ENCODE results near the gene MYO3B.

Gene MYO3B

GRCh38 chr2:170177950-170178781, at the start of gene MYO3B:
TSS of gene MYO3B (plus strand) at chr2:170178147. CDS start at chr2:170178288, 141 bp downstream.
- DNase-seq, result no peak

DNA sequence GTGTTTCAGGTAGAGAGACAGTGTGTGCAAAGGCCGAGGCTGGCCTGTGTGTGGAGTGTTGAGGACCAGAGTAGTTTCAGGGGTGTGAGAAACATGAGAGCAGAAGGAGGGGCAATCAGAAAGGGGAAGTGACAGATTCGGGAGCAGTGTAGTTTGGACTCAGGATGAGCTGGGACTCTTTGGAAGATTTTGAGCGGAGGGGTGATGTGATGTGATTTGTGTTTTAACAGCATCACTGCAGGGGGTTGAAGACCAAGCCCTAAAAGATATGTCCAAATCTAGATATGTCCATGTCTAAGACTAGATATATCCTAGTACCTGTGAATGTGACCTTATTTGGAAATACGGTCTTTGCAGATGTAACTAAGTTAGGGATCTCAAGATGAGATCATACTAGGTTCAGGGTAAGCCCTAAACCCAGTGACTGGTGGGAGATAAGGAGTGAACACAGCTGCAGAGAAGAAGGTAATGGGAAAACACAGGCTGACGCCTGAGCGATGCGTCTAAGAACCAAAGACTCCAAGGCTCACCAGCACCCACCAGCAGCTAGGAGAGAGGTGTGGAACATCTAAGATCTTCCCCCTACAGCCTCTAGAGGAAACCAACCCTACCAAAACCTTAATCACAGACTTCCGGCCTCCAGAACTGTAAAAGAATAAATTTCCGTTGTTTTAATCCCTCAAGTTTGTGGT, 38.5 kb upstream of the MYO3B start:
- no peak for DNase-seq

- no peak for DNase-seq
Observed at GRCh38 chr2:170140561-170140960, 37.4 kb upstream of the MYO3B start.

DNA sequence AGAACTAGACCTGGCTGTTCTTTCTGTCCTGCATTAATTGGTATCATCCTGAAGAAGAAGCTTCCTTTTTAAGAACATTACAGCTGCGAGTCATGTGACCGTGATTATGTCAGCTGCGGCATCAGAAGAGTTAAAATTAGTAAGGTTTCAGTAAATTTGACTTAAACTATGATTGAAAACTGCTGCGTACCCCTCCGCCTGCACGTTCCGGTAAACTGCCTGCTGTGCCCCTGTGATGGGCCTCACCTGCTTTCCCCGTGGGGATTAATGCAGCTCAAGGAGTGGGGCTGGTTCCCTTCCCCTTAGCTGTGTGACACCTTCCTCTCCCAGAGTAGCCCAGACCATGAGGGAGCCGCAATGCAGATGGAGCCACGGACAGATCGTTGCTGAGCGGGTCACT, 36.1 kb upstream of the MYO3B start:
- no peak for DNase-seq

DNA sequence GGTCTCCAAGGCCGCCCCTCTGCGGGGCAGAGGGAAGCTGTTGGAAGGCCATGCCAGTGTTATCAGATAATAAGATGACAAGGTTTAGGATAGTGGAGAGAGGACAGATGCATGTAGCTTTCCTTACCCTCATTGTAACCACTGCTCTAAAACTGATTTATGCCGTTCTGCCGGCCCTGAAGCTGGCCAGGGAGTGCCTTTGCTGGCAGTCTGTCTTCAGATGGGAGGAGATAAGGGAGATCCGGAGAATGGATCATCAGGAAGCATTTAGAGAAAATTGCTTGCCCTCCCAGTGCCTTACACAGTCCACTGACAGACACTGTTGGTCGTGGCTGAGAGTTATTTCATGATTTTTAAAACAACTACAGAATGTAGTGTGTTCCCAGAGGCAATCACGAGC, 35.4 kb upstream of the MYO3B start:
- DNase-seq, result no peak

GRCh38 chr2:170143045-170143717, 34.8 kb upstream of the MYO3B start:
- no peak for DNase-seq

- DNase-seq, result no peak
Observed at GRCh38 chr2:170144761-170145160, 33.2 kb upstream of the MYO3B start.

DNA sequence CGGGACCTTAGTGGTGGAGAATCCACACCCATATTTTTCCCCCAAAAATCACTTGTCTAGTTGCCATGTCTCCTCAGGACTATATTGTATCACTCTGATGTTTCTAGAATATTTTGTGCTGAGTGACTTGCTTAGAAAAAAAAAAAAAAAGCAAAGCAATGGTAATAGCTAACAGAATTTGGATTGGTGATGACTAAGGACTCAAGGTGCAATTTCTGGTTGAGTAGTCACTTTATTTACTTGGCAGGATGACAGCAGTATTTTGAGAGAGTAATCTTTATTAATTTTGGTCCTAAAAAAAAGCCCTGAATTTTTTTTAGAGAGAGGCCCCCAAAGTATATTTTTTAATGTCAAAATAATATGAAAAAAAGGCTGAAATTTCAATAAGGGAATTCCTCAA, 32.8 kb upstream of the MYO3B start:
- no peak for DNase-seq

- no peak for DNase-seq
Observed at GRCh38 chr2:170145675-170146432, 32.1 kb upstream of the MYO3B start.

DNA sequence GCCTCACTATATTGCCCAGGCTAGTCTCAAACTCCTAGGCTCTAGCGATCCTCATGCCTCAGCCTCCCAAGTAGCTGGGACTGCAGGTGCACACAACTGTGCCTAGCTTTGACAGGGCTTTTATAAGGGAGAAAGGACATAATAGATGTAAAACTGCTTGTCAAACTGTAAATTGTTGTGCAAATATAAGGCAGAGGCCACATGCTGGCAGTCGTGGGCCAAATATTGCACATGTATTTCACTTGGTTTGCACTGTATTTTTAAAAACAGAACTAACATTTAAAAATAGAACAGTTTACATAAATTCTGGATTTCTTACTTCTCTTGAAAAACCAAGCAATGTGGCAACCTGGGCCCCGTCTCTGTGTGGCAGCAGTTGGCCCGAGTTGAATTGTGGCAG, 31.2 kb upstream of the MYO3B start:
- no peak for DNase-seq

- no peak for DNase-seq
Observed at GRCh38 chr2:170147576-170147975, 30.4 kb upstream of the MYO3B start.

- DNase-seq, result no peak
Observed at GRCh38 chr2:170148161-170148560, 29.8 kb upstream of the MYO3B start.

- no peak for DNase-seq
Observed at GRCh38 chr2:170152421-170152820, 25.5 kb upstream of the MYO3B start.

DNA sequence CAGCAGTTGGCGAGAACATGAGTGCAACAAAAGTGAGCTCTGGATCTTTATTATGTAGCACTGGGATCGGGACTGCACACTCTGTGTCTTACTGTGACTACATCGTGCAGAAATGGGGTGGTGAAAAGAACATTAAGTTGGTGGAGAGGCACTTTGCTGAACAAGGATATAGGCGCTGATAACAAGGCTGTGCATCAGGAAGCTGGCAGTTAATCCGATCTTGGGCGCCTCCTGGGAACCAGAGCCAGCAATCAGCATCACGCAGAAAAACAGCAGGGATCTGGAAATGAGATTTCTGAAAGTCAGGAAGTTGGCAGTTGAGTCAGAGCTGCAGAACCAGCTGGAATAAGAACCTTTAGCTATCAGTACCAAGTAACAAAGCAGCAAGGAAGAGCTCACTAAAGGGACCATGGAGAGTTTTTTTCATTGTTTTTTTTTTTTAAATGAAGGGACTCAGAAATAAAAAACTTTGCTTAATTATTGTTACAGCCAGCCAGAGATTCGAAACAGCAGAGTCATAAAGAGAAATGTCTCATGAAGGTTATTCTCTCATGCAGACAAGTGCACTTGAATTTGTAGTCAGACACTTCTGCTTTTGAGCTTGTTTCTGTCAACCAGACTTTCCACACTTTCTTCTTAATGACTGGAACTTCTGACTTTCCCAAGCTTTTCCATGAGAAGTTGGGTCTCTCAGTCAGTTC, 22.8 kb upstream of the MYO3B start:
- no peak for DNase-seq

- DNase-seq, result no peak
Observed at GRCh38 chr2:170155723-170156253, 22.2 kb upstream of the MYO3B start.

- no peak for DNase-seq
Observed at GRCh38 chr2:170156592-170156991, 21.4 kb upstream of the MYO3B start.

- no peak for DNase-seq
Observed at GRCh38 chr2:170157025-170157684, 20.8 kb upstream of the MYO3B start.

DNA sequence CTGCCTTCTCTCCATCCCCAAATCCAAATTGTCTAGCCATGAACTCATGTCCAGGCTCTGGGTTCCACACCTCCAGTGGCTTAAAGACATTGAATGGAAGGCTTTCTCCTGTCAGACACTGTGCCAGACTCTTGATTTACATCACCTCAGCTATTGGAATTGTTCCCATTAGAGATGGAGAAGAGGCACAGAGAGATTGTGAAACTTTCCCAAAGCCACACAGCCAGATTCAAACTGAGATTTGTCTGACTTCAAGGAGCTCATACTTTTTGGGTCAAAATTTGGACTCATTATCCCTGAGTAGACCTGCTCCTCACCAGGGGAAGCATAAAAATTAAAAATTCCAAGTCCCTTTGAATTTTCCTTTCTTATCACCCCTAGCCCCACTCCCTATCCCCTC, 18.9 kb upstream of the MYO3B start:
- DNase-seq, result no peak

DNA sequence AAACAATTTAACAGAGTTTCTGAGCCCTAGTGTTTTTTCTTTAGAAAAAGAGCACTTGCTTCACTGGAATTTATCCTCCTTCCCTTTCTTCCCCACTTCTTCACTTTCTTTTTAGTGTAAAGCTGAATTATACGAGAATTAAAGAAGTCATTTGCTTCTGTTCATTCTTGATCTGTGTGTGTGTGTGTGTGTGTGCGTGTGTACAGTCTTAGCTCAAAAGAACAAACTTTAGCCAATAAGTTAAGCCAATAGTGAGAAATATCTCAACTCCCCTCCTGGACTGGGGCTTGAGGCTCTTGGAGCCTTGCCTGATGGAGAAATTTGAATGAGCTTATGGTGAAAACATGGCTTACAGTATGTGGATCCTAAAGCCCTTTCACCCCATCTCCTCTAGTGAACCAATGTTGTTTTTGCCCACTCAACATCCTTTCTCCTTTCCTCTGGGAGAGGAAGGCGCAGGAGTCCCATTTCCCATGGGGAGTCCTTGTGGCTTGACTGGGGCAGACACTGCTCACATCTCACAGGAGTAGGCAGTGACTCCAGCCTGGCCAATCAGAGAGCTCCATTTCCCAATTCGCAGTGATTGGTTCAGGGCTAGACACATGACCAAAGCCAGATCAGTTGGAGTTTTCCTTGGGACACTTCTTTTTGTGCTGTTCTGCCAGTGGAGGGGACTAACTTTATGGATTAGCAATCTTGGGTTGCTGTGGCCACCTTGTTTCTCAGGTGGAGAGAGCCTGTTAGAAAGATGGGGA, 16.3 kb upstream of the MYO3B start:
- DNase-seq, result no peak

- no peak for DNase-seq
Observed at GRCh38 chr2:170162271-170162632, 15.7 kb upstream of the MYO3B start.
